ENCODE measurements around the gene ID3. TPM values are rescaled to one million over a fixed set of nuclear protein-coding genes. Genes with fewer than 3 reads are reported as not detected.

Gene ID3
- total RNA-seq, 1 experiment from 2014 or later = 10.4 TPM

GRCh38 chr1:23524163-23524562 lies 35.1 kb downstream of the ID3 start:
- POLR2A ChIA-PET (ENCODE audit: unreplicated experiment) = interaction anchor here (0.5 kb wide), 1 partner anchor 39 kb away, joined by 20 read pairs; no protein-coding TSS in a partner anchor
- Histone ChIP-seq H3K27ac (no peak overlapping the region; the same call in 1 of the 2 replicates), H3K9me2 (ENCODE audit: insufficient read depth) (no peaks in the 10 kb centered on the region), H4K20me1 (ENCODE audit: insufficient read depth) (no peaks in the 10 kb centered on the region; the same call in 1 of the 2 replicates), H3K4me2 (peak overlapping the region; percentile 55; the same call in 1 of the 2 replicates), H3K4me1 (replicated peaks; ENCODE audit: insufficient read depth) (peaks cover 59% of the 10 kb centered on the region), H3K4me3 (no peak overlapping the region), H3K79me2 (ENCODE audit: low read depth) (peaks cover 25% of the 10 kb centered on the region; the same call in 1 of the 2 replicates), H3K27me3 (ENCODE audit: insufficient read depth, low read depth) (no peaks in the 10 kb centered on the region), H2AFZ (no peak overlapping the region), H3F3A (ENCODE audit: insufficient read depth, low read depth) (peaks cover 38% of the 10 kb centered on the region; the same call in 1 of the 2 replicates), H3K9me3 (ENCODE audit: insufficient read depth, low read depth) (no peaks in the 10 kb centered on the region), H3K36me3 (ENCODE audit: low read depth) (no peaks in the 10 kb centered on the region)
- BruUV-seq (replicated peaks) = no TSS peak
- CTCF ChIA-PET = interaction anchor here (0.6 kb wide), 1 partner anchor 40 kb away, joined by 5 read pairs; the partner anchor contains the start of gene ASAP3
- DNase-seq = no peak
- TF ChIP-seq CTCF (conservative IDR thresholded peaks at IDR 0.05) = no peak
- TF ChIP-seq EZH2 (IDR thresholded peaks at IDR 0.05; ENCODE audit: low read depth) = no peak
- intact Hi-C loops (cut with micrococcal nuclease; ENCODE audit: unreplicated experiment) = no loop called here

- H3K4me2 ChIP-seq = peak overlapping the region; percentile 13; the same call in 1 of the 2 replicates
- H3K27me3 ChIP-seq (ENCODE audit: insufficient read depth, low read depth) = no peaks in the 10 kb centered on the region
- H4K20me1 ChIP-seq (ENCODE audit: insufficient read depth) = no peaks in the 10 kb centered on the region
- H3K9me2 ChIP-seq (ENCODE audit: insufficient read depth) = no peaks in the 10 kb centered on the region
- TF ChIP-seq CTCF (conservative IDR thresholded peaks at IDR 0.05) (no peak), EZH2 (IDR thresholded peaks at IDR 0.05; ENCODE audit: low read depth) (no peak)
- H3K9me3 ChIP-seq (ENCODE audit: insufficient read depth, low read depth) = no peaks in the 10 kb centered on the region
- ChIA-PET POLR2A (ENCODE audit: unreplicated experiment) (no interaction called here), CTCF (no interaction called here)
- BruUV-seq (replicated peaks) = no TSS peak
- H3K27ac ChIP-seq = peak overlapping the region; percentile 54
- peaks cover 42% of the 10 kb centered on the region for H3K4me1 ChIP-seq (replicated peaks; ENCODE audit: insufficient read depth)
- peaks cover 22% of the 10 kb centered on the region; the same call in 1 of the 2 replicates for H3K79me2 ChIP-seq (ENCODE audit: low read depth)
- H3K36me3 ChIP-seq (ENCODE audit: low read depth) = no peaks in the 10 kb centered on the region
- H2AFZ ChIP-seq = no peak overlapping the region
- intact Hi-C loops (cut with micrococcal nuclease; ENCODE audit: unreplicated experiment) = no loop called here
- no peak overlapping the region for H3K4me3 ChIP-seq
- peak in 1 of 2 experiments; percentile 92 for DNase-seq
- peaks cover 25% of the 10 kb centered on the region; the same call in 1 of the 2 replicates for H3F3A ChIP-seq (ENCODE audit: insufficient read depth, low read depth)
Observed at GRCh38 chr1:23522244-23522982, 36.9 kb downstream of the ID3 start.

- no peak overlapping the region for H2AFZ ChIP-seq
- H3K9me3 ChIP-seq (ENCODE audit: insufficient read depth, low read depth) = no peaks in the 10 kb centered on the region
- intact Hi-C loops (cut with micrococcal nuclease; ENCODE audit: unreplicated experiment) = no loop called here
- DNase-seq = no peak
- TF ChIP-seq EZH2 (IDR thresholded peaks at IDR 0.05; ENCODE audit: low read depth) = no peak
- TF ChIP-seq CTCF (conservative IDR thresholded peaks at IDR 0.05) = no peak
- H3K4me1 ChIP-seq (replicated peaks; ENCODE audit: insufficient read depth) = peaks cover 42% of the 10 kb centered on the region
- no TSS peak for BruUV-seq (replicated peaks)
- peaks cover 14% of the 10 kb centered on the region; the same call in 1 of the 2 replicates for H3K79me2 ChIP-seq (ENCODE audit: low read depth)
- H4K20me1 ChIP-seq (ENCODE audit: insufficient read depth) = no peaks in the 10 kb centered on the region
- H3K4me3 ChIP-seq = no peak overlapping the region
- H3F3A ChIP-seq (ENCODE audit: insufficient read depth, low read depth) = peaks cover 25% of the 10 kb centered on the region; the same call in 1 of the 2 replicates
- ChIA-PET CTCF (no interaction called here), POLR2A (ENCODE audit: unreplicated experiment) (interaction anchor here (0.6 kb wide), 1 partner anchor 26 kb away, joined by 3 read pairs; no protein-coding TSS in a partner anchor)
- H3K27me3 ChIP-seq (ENCODE audit: insufficient read depth, low read depth) = no peaks in the 10 kb centered on the region
- H3K36me3 ChIP-seq (ENCODE audit: low read depth) = no peaks in the 10 kb centered on the region
- no peak overlapping the region for H3K27ac ChIP-seq
- no peaks in the 10 kb centered on the region for H3K9me2 ChIP-seq (ENCODE audit: insufficient read depth)
- no peak overlapping the region for H3K4me2 ChIP-seq
Observed at GRCh38 chr1:23521588-23521987, 37.7 kb downstream of the ID3 start.

All from PC-9 (cell line).